Upper lobe of left lung (tissue), 4 donors: ENCODE measurements around the gene KCNH1.

Experiments used
- CTCF ChIP-seq, 6 experiments: fragments of 450-650 bp in 4 of 6; fragments of 200-600 bp in 2 of 6; sonication (generic) in 2 of 6; IDR thresholded peaks; one replicate each; pipeline ENCODE4 v1.5.1; 2016 to 2019; ENCODE audit warnings: antibody characterized with exemption in 6 of 6
- POLR2A ChIP-seq, 4 donors: fragments of 450-650 bp; IDR thresholded peaks; one replicate each; pipeline ENCODE4 v1.5.1; 2016 to 2017; ENCODE audit warnings: antibody characterized with exemption in 4 of 4, mild to moderate bottlenecking in 2 of 4

GRCh38 chr1:210850556-210850955, 283.4 kb downstream of the KCNH1 start:
- TF ChIP-seq POLR2A (IDR thresholded peaks at IDR 0.05): no peak
- no peak for TF ChIP-seq CTCF (IDR thresholded peaks at IDR 0.05)
